ENCODE measurements around the gene GRB14.
"Not testable (repeated sequence)": the region's sequence is repeated elsewhere in the genome, so short reads cannot be mapped to it uniquely, and the experiment has no call there.

Gene GRB14

DNA sequence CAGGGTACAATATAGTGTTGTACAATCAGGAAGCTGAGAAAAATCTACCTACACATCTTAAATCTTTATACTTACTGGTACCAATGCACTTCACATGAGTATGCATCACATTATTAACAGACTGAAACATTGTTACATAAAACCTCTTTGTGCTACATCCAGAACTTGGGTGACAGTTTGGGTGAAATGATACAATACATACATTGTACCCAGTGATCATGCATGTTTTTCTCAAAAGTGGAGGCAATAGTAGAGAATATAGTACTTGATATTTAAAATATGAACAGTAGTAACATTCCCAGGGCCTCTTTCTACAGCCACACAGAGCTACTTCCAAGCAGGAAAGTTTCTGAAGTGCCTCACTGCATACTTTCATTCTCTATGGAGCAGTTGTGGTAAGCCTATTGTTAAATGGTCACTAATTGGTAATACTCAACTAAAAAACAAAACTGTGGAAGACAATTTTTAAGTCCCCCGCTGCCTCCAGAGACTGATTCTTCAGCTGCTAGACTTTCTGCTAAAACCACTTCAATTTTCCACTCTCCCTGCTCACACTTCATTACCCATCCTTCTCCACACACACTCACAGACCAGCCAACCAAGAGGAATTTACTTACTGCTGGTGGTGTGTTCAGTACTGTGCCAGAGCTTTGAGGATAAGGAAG is 22.9 kb upstream of the GRB14 start:
- no peaks in the 10 kb centered on the region for H3K4me1 ChIP-seq (ENCODE audit: control insufficient read depth, insufficient read depth, low read length, poor library complexity, severe bottlenecking)

DNA sequence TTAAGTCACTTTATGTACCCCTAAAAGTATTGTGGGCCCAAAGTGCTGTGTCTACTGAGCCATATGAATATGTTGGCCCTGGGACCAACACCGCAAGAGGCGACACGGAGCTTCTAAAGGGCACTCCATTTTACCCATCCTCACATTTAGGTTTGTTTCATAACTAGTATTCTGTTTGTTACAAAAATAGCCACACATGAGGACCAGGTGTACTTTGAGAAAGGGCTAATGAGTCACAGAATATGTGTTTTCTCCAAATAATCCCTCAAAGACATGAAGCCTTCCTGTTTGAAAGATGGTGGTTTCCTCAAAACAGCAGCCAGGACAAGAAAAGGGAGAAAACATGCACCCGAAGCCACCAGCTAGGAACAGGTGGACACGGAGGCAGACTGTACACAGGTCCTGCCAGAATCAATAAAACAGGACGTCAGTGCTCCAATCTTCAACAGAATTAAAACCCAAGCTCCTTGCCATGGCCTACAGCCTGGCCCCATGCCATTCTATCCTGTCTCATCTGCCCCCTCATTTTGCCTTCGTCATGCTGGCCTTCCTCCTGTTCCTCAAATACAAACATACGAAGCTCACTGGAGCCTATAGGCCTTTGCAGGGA is 21.8 kb upstream of the GRB14 start:
- H3K4me3 ChIP-seq (ENCODE audit: extremely low read depth, insufficient read depth, low read length, poor library complexity, severe bottlenecking): no peak overlapping the region
- 87 to 99% methylated on average over 4 to 5 of the region's 8 CpGs for WGBS, 2 experiments (ENCODE audit: insufficient coverage in 2 of 2)
- H3K4me1 ChIP-seq (ENCODE audit: control insufficient read depth, insufficient read depth, low read length, poor library complexity, severe bottlenecking): no peaks in the 10 kb centered on the region
- H3K9me3 ChIP-seq (ENCODE audit: control insufficient read depth, low read length): no peaks in the 10 kb centered on the region
- no peaks in the 10 kb centered on the region for H3K36me3 ChIP-seq (ENCODE audit: control insufficient read depth, insufficient read depth, low read length)
- no peak overlapping the region for H3K27ac ChIP-seq (ENCODE audit: low read depth, low read length, severe bottlenecking)

More for the DNA sequence above, 22.9 kb upstream of the GRB14 start:
- H3K4me3 ChIP-seq (ENCODE audit: extremely low read depth, insufficient read depth, low read length, poor library complexity, severe bottlenecking): no peak overlapping the region
- H3K27ac ChIP-seq (ENCODE audit: low read depth, low read length, severe bottlenecking): no peak overlapping the region
- H3K36me3 ChIP-seq (ENCODE audit: control insufficient read depth, insufficient read depth, low read length): no peaks in the 10 kb centered on the region
- no peaks in the 10 kb centered on the region for H3K9me3 ChIP-seq (ENCODE audit: control insufficient read depth, low read length)
- 67% methylated on average over 1 of the region's 1 CpG; no CpG with 5 or more reads in 1 of the 2 experiments for WGBS, 2 experiments (ENCODE audit: insufficient coverage in 2 of 2)

- Histone ChIP-seq H3K9me3 (ENCODE audit: control insufficient read depth, low read length) (no peaks in the 10 kb centered on the region), H3K4me3 (ENCODE audit: extremely low read depth, insufficient read depth, low read length, poor library complexity, severe bottlenecking) (no peak overlapping the region), H3K27ac (ENCODE audit: low read depth, low read length, severe bottlenecking) (no peak overlapping the region), H3K4me1 (ENCODE audit: control insufficient read depth, insufficient read depth, low read length, poor library complexity, severe bottlenecking) (no peaks in the 10 kb centered on the region), H3K36me3 (ENCODE audit: control insufficient read depth, insufficient read depth, low read length) (no peaks in the 10 kb centered on the region)
- WGBS, 2 experiments (ENCODE audit: insufficient coverage in 2 of 2): 89 to 100% methylated on average over 1 to 2 of the region's 2 CpGs
Measured at GRCh38 chr2:164642268-164642667, 21.0 kb upstream of the GRB14 start.

- not testable (repeated sequence) for H3K4me3 ChIP-seq (ENCODE audit: extremely low read depth, insufficient read depth, low read length, poor library complexity, severe bottlenecking); H3K36me3 ChIP-seq (ENCODE audit: control insufficient read depth, insufficient read depth, low read length); H3K4me1 ChIP-seq (ENCODE audit: control insufficient read depth, insufficient read depth, low read length, poor library complexity, severe bottlenecking); H3K27ac ChIP-seq (ENCODE audit: low read depth, low read length, severe bottlenecking); H3K9me3 ChIP-seq (ENCODE audit: control insufficient read depth, low read length)
- WGBS, 2 experiments (ENCODE audit: insufficient coverage in 2 of 2): 100% methylated on average over 1 of the region's 3 CpGs
Measured at GRCh38 chr2:164628319-164628718, 7.0 kb upstream of the GRB14 start.

DNA sequence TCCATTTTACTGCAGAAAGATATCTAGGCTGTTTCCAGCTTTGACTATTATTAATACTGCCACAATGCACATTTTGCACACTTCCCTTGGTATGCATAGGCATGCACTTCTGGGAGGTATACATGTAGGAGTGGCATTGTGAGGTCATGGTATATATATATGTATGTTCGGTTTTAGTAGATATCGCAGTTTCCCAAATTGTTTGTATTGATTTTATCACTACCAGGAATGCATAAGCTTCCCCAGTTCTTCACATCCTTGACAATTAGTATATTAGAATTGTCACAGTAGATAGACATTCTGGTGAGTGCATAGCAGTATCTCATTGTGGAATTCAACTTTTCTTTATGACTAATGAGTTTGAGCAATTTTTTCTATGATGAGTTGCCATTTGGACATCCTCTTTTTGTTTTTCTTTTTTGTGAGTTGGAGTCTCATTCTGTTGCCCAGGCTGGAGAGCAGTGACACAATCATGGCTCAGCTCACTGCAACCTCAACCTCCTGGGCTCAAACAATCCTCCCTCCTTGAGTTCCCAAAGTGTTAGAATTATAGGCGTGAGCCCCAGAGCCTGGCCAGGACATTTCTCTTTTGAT is 4.2 kb upstream of the GRB14 start:
- H3K9me3 ChIP-seq (ENCODE audit: control insufficient read depth, low read length): no peaks in the 10 kb centered on the region
- H3K4me1 ChIP-seq (ENCODE audit: control insufficient read depth, insufficient read depth, low read length, poor library complexity, severe bottlenecking): peaks cover 13% of the 10 kb centered on the region
- H3K4me3 ChIP-seq (ENCODE audit: extremely low read depth, insufficient read depth, low read length, poor library complexity, severe bottlenecking): no peak overlapping the region
- WGBS, 2 experiments (ENCODE audit: insufficient coverage in 2 of 2): no CpG with 5 or more reads among the region's 3 CpGs
- no peaks in the 10 kb centered on the region for H3K36me3 ChIP-seq (ENCODE audit: control insufficient read depth, insufficient read depth, low read length)
- H3K27ac ChIP-seq (ENCODE audit: low read depth, low read length, severe bottlenecking): no peak overlapping the region

DNA sequence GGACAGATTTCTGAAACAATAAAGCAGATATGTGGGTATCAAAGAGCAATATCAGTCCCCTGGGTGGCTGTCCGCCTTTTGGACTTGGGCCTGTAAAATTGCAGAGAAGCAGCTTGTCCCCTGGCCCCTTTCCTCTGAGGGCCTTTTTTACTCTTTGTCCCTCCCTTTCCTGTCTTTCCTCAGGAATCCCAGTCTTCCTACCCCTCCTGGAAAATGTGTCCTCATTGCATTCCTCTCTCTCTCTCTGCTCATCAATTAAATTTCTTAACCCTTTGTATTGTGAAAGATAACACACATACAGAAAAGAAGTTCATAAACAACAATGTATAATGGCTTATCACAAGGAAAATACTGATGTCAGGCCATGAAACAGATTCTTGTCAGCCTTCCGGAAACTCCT is 3.0 kb upstream of the GRB14 start:
- WGBS, 2 experiments (ENCODE audit: insufficient coverage in 2 of 2): 77 to 80% methylated on average over 2 of the region's 2 CpGs
- Histone ChIP-seq H3K4me1 (ENCODE audit: control insufficient read depth, insufficient read depth, low read length, poor library complexity, severe bottlenecking) (peaks cover 13% of the 10 kb centered on the region), H3K4me3 (ENCODE audit: extremely low read depth, insufficient read depth, low read length, poor library complexity, severe bottlenecking) (no peak overlapping the region), H3K27ac (ENCODE audit: low read depth, low read length, severe bottlenecking) (no peak overlapping the region), H3K9me3 (ENCODE audit: control insufficient read depth, low read length) (no peaks in the 10 kb centered on the region), H3K36me3 (ENCODE audit: control insufficient read depth, insufficient read depth, low read length) (no peaks in the 10 kb centered on the region)

DNA sequence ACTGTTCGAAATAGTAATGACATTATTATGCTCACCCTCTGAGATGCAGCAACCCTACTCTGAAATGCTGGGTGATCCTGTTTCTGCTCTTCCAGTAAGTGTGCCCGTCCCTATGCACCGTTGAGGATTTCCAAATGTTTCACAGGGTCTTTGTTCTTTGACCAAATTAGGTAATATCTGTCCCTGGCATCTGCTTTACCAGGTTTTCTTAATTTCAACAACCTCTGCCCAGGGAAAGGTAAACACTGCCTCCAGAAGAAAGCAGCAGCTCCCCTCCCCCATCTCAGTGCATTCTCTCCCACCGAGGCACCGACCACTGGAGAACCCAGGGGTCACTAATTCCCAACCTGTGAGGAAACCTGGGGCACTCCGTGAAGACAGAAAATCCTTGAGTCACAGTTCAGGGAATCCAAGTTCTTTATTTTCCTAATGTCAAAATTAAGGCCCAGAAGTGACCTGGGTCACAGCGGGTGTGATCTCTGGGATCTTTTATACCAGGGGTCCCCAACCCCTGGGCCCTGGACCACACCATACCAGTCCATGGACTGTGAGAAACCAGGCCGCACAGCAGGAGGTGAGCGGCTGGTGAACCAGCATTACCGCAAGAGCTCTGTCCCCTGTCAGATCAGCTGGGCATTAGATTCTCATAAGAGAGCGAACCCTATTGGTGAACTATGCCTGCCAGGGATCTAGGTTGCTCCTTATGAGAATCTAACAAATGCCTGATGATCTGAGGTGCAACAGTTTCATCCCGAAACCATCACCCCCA is 1.2 kb upstream of the GRB14 start:
- no peak overlapping the region for H3K4me3 ChIP-seq (ENCODE audit: extremely low read depth, insufficient read depth, low read length, poor library complexity, severe bottlenecking)
- H3K36me3 ChIP-seq (ENCODE audit: control insufficient read depth, insufficient read depth, low read length): no peaks in the 10 kb centered on the region
- no peaks in the 10 kb centered on the region for H3K9me3 ChIP-seq (ENCODE audit: control insufficient read depth, low read length)
- no peak overlapping the region for H3K27ac ChIP-seq (ENCODE audit: low read depth, low read length, severe bottlenecking)
- H3K4me1 ChIP-seq (ENCODE audit: control insufficient read depth, insufficient read depth, low read length, poor library complexity, severe bottlenecking): peaks cover 13% of the 10 kb centered on the region
- WGBS, 2 experiments (ENCODE audit: insufficient coverage in 2 of 2): 65% methylated on average over 10 to 12 of the region's 12 CpGs

- no peaks in the 10 kb centered on the region for H3K9me3 ChIP-seq (ENCODE audit: control insufficient read depth, low read length)
- WGBS, 2 experiments (ENCODE audit: insufficient coverage in 2 of 2): 2% methylated on average over 9 of the region's 13 CpGs; no CpG with 5 or more reads in 1 of the 2 experiments
- peak overlapping the region; percentile 64 for H3K4me3 ChIP-seq (ENCODE audit: extremely low read depth, insufficient read depth, low read length, poor library complexity, severe bottlenecking)
- H3K36me3 ChIP-seq (ENCODE audit: control insufficient read depth, insufficient read depth, low read length): no peaks in the 10 kb centered on the region
- H3K4me1 ChIP-seq (ENCODE audit: control insufficient read depth, insufficient read depth, low read length, poor library complexity, severe bottlenecking): peaks cover 21% of the 10 kb centered on the region
- no peak overlapping the region for H3K27ac ChIP-seq (ENCODE audit: low read depth, low read length, severe bottlenecking)
Measured at GRCh38 chr2:164621764-164622105, 453 bp upstream of the GRB14 start.

GRCh38 chr2:164620457-164620856 is 825 bp downstream of the GRB14 start:
- H3K36me3 ChIP-seq (ENCODE audit: control insufficient read depth, insufficient read depth, low read length): no peaks in the 10 kb centered on the region
- 0% methylated on average over 1 of the region's 7 CpGs for WGBS, 2 experiments (ENCODE audit: insufficient coverage in 2 of 2)
- H3K9me3 ChIP-seq (ENCODE audit: control insufficient read depth, low read length): no peaks in the 10 kb centered on the region

DNA sequence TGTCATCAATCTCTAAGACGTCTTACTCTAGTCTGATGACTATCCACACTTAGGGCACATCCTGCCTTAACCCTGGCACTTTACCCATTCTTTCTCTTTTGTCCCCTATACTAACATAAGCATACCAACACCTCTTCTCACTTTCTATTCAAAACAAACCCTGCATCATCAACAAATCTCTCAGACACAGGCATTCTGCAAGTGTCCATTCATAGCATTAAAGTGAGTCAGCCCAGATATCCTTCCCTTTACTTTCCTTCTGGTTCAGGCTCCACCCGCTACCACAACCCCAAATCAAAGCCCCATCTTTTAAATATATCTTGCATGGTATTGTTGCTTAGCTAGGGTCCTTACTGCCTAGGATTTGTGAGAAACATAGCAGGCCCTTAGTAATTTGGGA is 3.8 kb downstream of the GRB14 start:
- Histone ChIP-seq H3K27ac (ENCODE audit: low read depth, low read length, severe bottlenecking) (no peak overlapping the region), H3K9me3 (ENCODE audit: control insufficient read depth, low read length) (no peaks in the 10 kb centered on the region), H3K36me3 (ENCODE audit: control insufficient read depth, insufficient read depth, low read length) (no peaks in the 10 kb centered on the region), H3K4me3 (ENCODE audit: extremely low read depth, insufficient read depth, low read length, poor library complexity, severe bottlenecking) (no peak overlapping the region), H3K4me1 (ENCODE audit: control insufficient read depth, insufficient read depth, low read length, poor library complexity, severe bottlenecking) (peaks cover 12% of the 10 kb centered on the region)
- WGBS, 2 experiments (ENCODE audit: insufficient coverage in 2 of 2): 73 to 92% methylated on average over 1 of the region's 2 CpGs

More at GRCh38 chr2:164620457-164620856, 825 bp downstream of the GRB14 start:
- H3K4me1 ChIP-seq (ENCODE audit: control insufficient read depth, insufficient read depth, low read length, poor library complexity, severe bottlenecking): peaks cover 21% of the 10 kb centered on the region
- no peak overlapping the region for H3K27ac ChIP-seq (ENCODE audit: low read depth, low read length, severe bottlenecking)
- H3K4me3 ChIP-seq (ENCODE audit: extremely low read depth, insufficient read depth, low read length, poor library complexity, severe bottlenecking): peak overlapping the region; percentile 64
